OCI-LY1 (cell line): Measurements from ENCODE around the gene AGPAT2.

Experiments
- H2AFZ ChIP-seq: fragments of 200-600 bp; sonication (generic), shearing (Covaris generic); 2 replicates; pipeline ENCODE4 v1.6.0; 2014; ENCODE audit warnings: antibody characterized with exemption, mild to moderate bottlenecking, low read length
- H3F3A ChIP-seq: fragments of 200-600 bp; sonication (generic), shearing (Covaris generic); 2 replicates; pipeline ENCODE4 v1.6.0; 2014; ENCODE audit warnings: mild to moderate bottlenecking, antibody characterized with exemption, low read length, moderate library complexity; ENCODE audit not compliant: insufficient read depth
- H3K27ac ChIP-seq: fragments of 200-600 bp; sonication (generic); 2 replicates; pipeline ENCODE4 v1.5.1; 2014; ENCODE audit warnings: low read length, mixed run types, mild to moderate bottlenecking, low read depth; ENCODE audit not compliant: poor library complexity, severe bottlenecking
- H3K27me3 ChIP-seq: fragments of 200-600 bp; sonication (generic); 2 replicates; pipeline ENCODE4 v1.6.0; 2014; ENCODE audit warnings: antibody characterized with exemption, mild to moderate bottlenecking, low read length, moderate library complexity; ENCODE audit not compliant: insufficient read depth
- H3K36me3 ChIP-seq: fragments of 200-600 bp; sonication (generic); 2 replicates; pipeline ENCODE4 v1.6.1; 2014; ENCODE audit warnings: mild to moderate bottlenecking, antibody characterized with exemption, low read length, moderate library complexity, mixed read lengths; ENCODE audit not compliant: insufficient read depth
- H3K4me1 ChIP-seq: fragments of 200-600 bp; sonication (generic); 2 replicates; pipeline ENCODE4 v1.5.1; 2014; ENCODE audit warnings: mild to moderate bottlenecking, low read length, moderate library complexity; ENCODE audit not compliant: insufficient read depth, severe bottlenecking
- H3K4me2 ChIP-seq: fragments of 200-600 bp; sonication (generic), shearing (Covaris generic); 2 replicates; pipeline ENCODE4 v1.6.1; 2014; ENCODE audit warnings: low read length
- H3K4me3 ChIP-seq: fragments of 200-600 bp; sonication (generic); 2 replicates; pipeline ENCODE4 v1.5.1; 2014; ENCODE audit warnings: low read length, low read depth, mild to moderate bottlenecking, mixed read lengths; ENCODE audit not compliant: poor library complexity, severe bottlenecking
- H3K79me2 ChIP-seq: fragments of 200-600 bp; shearing (Covaris generic); 2 replicates; pipeline ENCODE4 v1.6.1; 2016; ENCODE audit warnings: mixed run types, low read length, mixed read lengths; ENCODE audit not compliant: insufficient read depth
- H3K9ac ChIP-seq: fragments of 200-600 bp; sonication (generic), shearing (Covaris generic); 2 replicates; pipeline ENCODE4 v1.6.1; 2014; ENCODE audit warnings: mild to moderate bottlenecking, low read length, mixed read lengths
- H3K9me2 ChIP-seq: fragments of 200-600 bp; sonication (generic), shearing (Covaris generic); 2 replicates; pipeline ENCODE4 v1.6.1; 2014; ENCODE audit warnings: low read depth, mild to moderate bottlenecking, low read length, mixed read lengths
- H3K9me3 ChIP-seq: fragments of 200-600 bp; shearing (Covaris generic); 2 replicates; pipeline ENCODE4 v1.6.1; 2014; ENCODE audit warnings: low read length, mixed read lengths
- H4K20me1 ChIP-seq: fragments of 200-600 bp; sonication (generic), shearing (Covaris generic); 2 replicates; pipeline ENCODE4 v1.6.0; 2016; ENCODE audit warnings: mild to moderate bottlenecking, low read length; ENCODE audit not compliant: insufficient read depth
- EZH2 ChIP-seq: fragments of 200-600 bp; sonication (generic), shearing (Covaris generic); IDR thresholded peaks from 2 replicates; pipeline ENCODE4 v1.8.0; 2017; ENCODE audit warnings: borderline replicate concordance, mixed run types, mild to moderate bottlenecking, antibody characterized with exemption, low read length, moderate library complexity, mixed read lengths
- TF ChIP-seq, protein P1 (sequence below): fragments of 200-600 bp; sonication (generic), shearing (Covaris generic); IDR thresholded peaks from 2 replicates; pipeline ENCODE4 v1.5.1; 2017; ENCODE audit warnings: mild to moderate bottlenecking, antibody characterized with exemption, low read length, moderate library complexity, mixed read lengths

Gene AGPAT2

DNA sequence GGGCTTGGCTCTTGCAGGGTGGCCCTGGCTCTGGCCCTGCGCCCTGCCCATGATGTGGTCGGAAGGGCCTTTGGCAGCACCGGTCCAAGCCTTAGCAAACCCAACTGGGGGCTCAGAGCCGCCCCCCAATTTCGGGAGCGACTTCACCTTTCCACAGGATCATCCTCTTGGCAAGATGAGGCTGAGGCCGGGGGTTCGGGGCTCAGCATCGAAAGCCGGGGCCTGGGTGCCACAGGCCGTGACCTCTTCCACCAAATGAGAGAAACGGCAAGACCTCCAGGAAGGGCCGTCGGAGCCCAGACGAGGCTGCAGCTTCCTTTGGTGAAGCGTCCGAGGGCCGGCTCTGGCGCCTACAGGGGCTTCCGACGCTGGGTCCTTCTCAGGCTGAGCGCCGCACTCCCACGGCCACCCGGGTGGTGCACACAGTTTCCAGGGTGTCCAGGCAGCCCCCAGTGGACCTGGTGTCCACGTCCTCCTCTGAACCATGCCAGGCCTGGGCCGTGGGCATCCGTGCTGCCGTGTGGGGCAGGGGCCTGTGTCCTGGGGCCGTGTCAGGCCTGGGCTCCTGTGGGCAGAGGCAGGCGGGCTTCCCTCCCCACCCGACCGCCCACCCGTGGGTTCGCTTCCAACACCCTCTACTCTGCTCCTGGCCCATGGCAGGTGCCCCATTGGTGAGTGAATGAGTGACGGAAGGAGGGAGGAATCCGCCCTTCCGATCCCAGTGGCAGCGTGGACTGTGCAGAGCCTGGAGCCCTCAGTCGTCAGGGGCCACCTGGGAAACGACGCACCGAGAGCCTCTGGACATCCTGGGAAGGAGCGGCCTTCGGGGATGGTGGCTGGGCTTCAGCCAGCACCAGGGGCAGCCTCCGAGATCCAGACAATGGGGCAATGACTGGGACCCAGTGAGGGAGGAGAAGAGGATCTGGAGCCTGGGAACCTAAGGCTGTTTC lies 5.2 kb upstream of the AGPAT2 start:
- Histone ChIP-seq H3K9me3 (no peaks in the 10 kb centered on the region), H3K4me2 (no peak overlapping the region)

DNA sequence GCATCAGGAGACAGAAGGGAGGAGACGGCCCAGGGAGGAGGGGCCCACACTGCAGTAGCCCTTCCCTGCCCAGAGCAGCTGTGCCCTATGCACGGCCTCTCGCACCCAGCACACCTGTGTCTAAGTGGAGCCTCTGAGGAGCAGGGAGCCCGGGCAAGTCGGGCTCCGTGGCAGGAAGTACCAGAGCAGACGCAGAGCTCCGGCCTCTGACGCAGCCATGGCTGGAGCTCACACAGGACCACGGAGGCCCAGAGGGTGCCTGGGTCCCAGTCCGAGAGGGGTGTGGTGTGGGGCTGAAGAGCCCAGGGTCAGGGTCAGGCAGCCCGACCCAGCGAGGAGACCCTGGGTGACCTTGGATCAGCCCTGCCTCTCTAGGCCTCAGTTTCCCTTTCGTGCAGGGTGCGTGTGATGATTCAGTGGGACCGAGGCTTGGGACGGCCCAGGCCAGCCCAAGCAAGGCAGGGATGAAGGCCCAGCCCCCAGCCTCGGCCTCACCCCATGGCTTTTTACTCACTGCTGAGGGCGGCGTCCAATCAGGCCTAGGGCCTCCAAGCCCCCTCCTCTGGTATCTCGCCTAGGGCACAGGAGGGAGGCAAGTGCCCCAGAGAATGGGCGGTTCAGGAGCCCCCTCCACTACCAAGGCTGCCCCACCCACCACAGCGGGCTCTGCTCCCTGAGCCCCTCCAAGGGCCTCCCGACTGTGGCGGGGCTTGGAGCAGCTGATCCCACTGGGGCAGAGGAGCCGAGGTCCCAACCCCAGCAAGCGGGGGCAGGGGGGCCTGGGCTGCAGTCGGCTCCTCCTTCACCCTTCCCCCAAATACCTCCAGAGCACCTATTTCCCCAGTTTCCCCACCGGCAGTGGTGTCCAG lies 4.3 kb upstream of the AGPAT2 start:
- Histone ChIP-seq H3K9ac (no peak overlapping the region), H3K4me2 (no peak overlapping the region)

More for the DNA sequence above, 5.2 kb upstream of the AGPAT2 start:
- Histone ChIP-seq H3K36me3 (no peaks in the 10 kb centered on the region), H3K79me2 (no peaks in the 10 kb centered on the region), H2AFZ (no peak overlapping the region), H3K4me3 (no peak overlapping the region), H3K9me2 (no peaks in the 10 kb centered on the region), H4K20me1 (no peaks in the 10 kb centered on the region), H3K4me1 (peaks cover 7% of the 10 kb centered on the region), H3F3A (no peaks in the 10 kb centered on the region), H3K27me3 (peaks cover 23% of the 10 kb centered on the region; the same call in 1 of the 2 replicates), H3K27ac (no peak overlapping the region), H3K9ac (no peak overlapping the region)
- no peak for TF ChIP-seq EZH2
- TF ChIP-seq, protein P1, sequence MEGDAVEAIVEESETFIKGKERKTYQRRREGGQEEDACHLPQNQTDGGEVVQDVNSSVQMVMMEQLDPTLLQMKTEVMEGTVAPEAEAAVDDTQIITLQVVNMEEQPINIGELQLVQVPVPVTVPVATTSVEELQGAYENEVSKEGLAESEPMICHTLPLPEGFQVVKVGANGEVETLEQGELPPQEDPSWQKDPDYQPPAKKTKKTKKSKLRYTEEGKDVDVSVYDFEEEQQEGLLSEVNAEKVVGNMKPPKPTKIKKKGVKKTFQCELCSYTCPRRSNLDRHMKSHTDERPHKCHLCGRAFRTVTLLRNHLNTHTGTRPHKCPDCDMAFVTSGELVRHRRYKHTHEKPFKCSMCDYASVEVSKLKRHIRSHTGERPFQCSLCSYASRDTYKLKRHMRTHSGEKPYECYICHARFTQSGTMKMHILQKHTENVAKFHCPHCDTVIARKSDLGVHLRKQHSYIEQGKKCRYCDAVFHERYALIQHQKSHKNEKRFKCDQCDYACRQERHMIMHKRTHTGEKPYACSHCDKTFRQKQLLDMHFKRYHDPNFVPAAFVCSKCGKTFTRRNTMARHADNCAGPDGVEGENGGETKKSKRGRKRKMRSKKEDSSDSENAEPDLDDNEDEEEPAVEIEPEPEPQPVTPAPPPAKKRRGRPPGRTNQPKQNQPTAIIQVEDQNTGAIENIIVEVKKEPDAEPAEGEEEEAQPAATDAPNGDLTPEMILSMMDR, result no peak

DNA sequence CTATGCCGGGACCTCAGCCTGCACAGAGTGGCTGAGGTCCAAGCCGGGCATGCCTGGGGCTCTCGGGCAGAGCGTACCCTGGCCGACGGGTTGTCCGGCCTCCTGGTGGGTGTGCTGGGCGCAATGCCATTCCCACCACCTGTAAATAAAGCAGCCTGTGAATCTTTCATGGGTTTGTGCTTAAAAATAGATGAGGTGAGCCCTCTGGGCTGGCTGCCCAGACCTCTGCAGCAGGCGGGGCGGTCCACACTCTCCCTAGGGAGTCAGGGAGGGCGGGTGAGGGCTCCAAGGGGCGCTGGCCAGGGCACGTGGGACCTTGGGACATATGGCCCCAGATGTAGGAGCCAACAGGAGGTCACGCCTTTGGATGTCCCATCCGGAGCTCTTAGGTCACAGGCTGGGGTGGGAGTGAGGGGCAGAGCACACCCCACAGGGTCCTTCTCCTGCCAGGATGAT lies 3.6 kb upstream of the AGPAT2 start:
- Histone ChIP-seq H3F3A (no peaks in the 10 kb centered on the region), H3K27me3 (peaks cover 15% of the 10 kb centered on the region; the same call in 1 of the 2 replicates), H3K36me3 (no peaks in the 10 kb centered on the region), H3K27ac (no peak overlapping the region), H3K9me2 (no peaks in the 10 kb centered on the region), H3K79me2 (no peaks in the 10 kb centered on the region), H4K20me1 (no peaks in the 10 kb centered on the region), H2AFZ (no peak overlapping the region), H3K9me3 (no peaks in the 10 kb centered on the region), H3K4me1 (peaks cover 7% of the 10 kb centered on the region), H3K4me2 (no peak overlapping the region), H3K9ac (no peak overlapping the region), H3K4me3 (no peak overlapping the region)
- TF ChIP-seq, protein P1, result no peak
- no peak for TF ChIP-seq EZH2

More for the DNA sequence above, 4.3 kb upstream of the AGPAT2 start:
- H3K36me3 ChIP-seq, result no peaks in the 10 kb centered on the region
- no peak overlapping the region for H2AFZ ChIP-seq
- H3F3A ChIP-seq, result no peaks in the 10 kb centered on the region
- no peaks in the 10 kb centered on the region for H4K20me1 ChIP-seq
- no peaks in the 10 kb centered on the region for H3K79me2 ChIP-seq
- TF ChIP-seq EZH2, result no peak
- TF ChIP-seq, protein P1, result no peak
- no peaks in the 10 kb centered on the region for H3K9me3 ChIP-seq
- H3K4me1 ChIP-seq, result peaks cover 10% of the 10 kb centered on the region
- no peak overlapping the region for H3K27ac ChIP-seq
- no peak overlapping the region for H3K4me3 ChIP-seq
- H3K9me2 ChIP-seq, result no peaks in the 10 kb centered on the region
- H3K27me3 ChIP-seq, result peaks cover 20% of the 10 kb centered on the region; the same call in 1 of the 2 replicates
